Hepatocyte (in vitro differentiated cells): ENCODE measurements around the gene DRAP1. TPM values are rescaled to one million over a fixed set of nuclear protein-coding genes. Genes with fewer than 3 reads are reported as not detected.

Experiments used
- DNase-seq: peaks from one replicate; pipeline ENCODE4 v3.0.0-alpha.2; 2016; ENCODE audit warnings: low spot score
- H2AFZ ChIP-seq: fragments of 200-600 bp; sonication (generic); 2 replicates; pipeline ENCODE4 v1.6.0; 2016; ENCODE audit warnings: antibody characterized with exemption, mild to moderate bottlenecking
- H3K27ac ChIP-seq: fragments of 200-600 bp; sonication (generic); 2 replicates; pipeline ENCODE4 v1.5.1; 2016; ENCODE audit warnings: mild to moderate bottlenecking
- H3K27me3 ChIP-seq: fragments of 200-600 bp; sonication (generic); 2 replicates; pipeline ENCODE4 v1.6.1; 2016
- H3K36me3 ChIP-seq: fragments of 200-600 bp; sonication (generic); replicated peaks from 2 replicates; pipeline ENCODE4 v1.5.1; 2016; ENCODE audit warnings: low read depth; ENCODE audit not compliant: insufficient read depth
- H3K4me1 ChIP-seq: fragments of 200-600 bp; sonication (generic); 2 replicates; pipeline ENCODE4 v1.5.1; 2016; ENCODE audit warnings: mild to moderate bottlenecking, moderate library complexity; ENCODE audit not compliant: insufficient read depth
- H3K4me2 ChIP-seq: fragments of 200-600 bp; sonication (generic); 2 replicates; pipeline ENCODE4 v1.6.0; 2016
- H3K4me3 ChIP-seq: fragments of 200-600 bp; sonication (generic); 2 replicates; pipeline ENCODE4 v1.5.1; 2016; ENCODE audit warnings: mild to moderate bottlenecking
- H3K79me2 ChIP-seq: fragments of 200-600 bp; sonication (generic); 2 replicates; pipeline ENCODE4 v1.6.0; 2017; ENCODE audit warnings: mild to moderate bottlenecking
- H3K9me2 ChIP-seq: fragments of 200-600 bp; sonication (generic); replicated peaks from 2 replicates; pipeline ENCODE4 v1.6.0; 2017; ENCODE audit warnings: mild to moderate bottlenecking; ENCODE audit not compliant: insufficient read depth
- H3K9me3 ChIP-seq: fragments of 200-600 bp; sonication (generic); 2 replicates; pipeline ENCODE4 v1.5.1; 2016; ENCODE audit warnings: low read depth, mild to moderate bottlenecking
- H4K20me1 ChIP-seq: fragments of 200-600 bp; sonication (generic); 2 replicates; pipeline ENCODE4 v1.6.0; 2016; ENCODE audit warnings: mild to moderate bottlenecking; ENCODE audit not compliant: insufficient read depth, poor library complexity, severe bottlenecking
- CTCF ChIP-seq: fragments of 200-600 bp; sonication (generic); IDR thresholded peaks from 2 replicates; pipeline ENCODE4 v1.5.1; 2016; ENCODE audit warnings: antibody characterized with exemption, mild to moderate bottlenecking; ENCODE audit not compliant: poor library complexity
- EZH2 ChIP-seq: fragments of 200-600 bp; sonication (generic); IDR thresholded peaks from 2 replicates; pipeline ENCODE4 v1.6.1; 2016; ENCODE audit warnings: antibody characterized with exemption, mild to moderate bottlenecking, borderline replicate concordance
- EZH2phosphoT487 ChIP-seq: fragments of 200-600 bp; sonication (generic); IDR thresholded peaks from one replicate; pipeline ENCODE4 v1.6.1; 2018; ENCODE audit warnings: antibody characterized with exemption, mild to moderate bottlenecking, low read depth, moderate library complexity; ENCODE audit not compliant: unreplicated experiment, severe bottlenecking
- WGBS: methylation state at CpG from one replicate; pipeline ENCODE4 v1.1.6; 2016; ENCODE audit warnings: low lambda C conversion rate; ENCODE audit errors: missing lambda C conversion rate; 5-methylcytosine and 5-hydroxymethylcytosine counted together
- polyA plus RNA-seq: library from polyadenylated mRNA; unstranded; fragments of >200 nt; fragmentation: Nextera tagmentation; extraction: Ambion mirVana; gene quantifications from 2 replicates; pipeline ENCODE4 v1.2.1, GENCODE V29; 2016
- total RNA-seq: library from RNA; depleted of rRNA; stranded (reverse); fragments of >200 nt; gene quantifications from 2 replicates; pipeline ENCODE4 v1.2.3, GENCODE V29; 2014

The DRAP1 gene
- total and polyA plus RNA-seq, 2 experiments from 2014 or later: 59.1 to 158 TPM

DNA sequence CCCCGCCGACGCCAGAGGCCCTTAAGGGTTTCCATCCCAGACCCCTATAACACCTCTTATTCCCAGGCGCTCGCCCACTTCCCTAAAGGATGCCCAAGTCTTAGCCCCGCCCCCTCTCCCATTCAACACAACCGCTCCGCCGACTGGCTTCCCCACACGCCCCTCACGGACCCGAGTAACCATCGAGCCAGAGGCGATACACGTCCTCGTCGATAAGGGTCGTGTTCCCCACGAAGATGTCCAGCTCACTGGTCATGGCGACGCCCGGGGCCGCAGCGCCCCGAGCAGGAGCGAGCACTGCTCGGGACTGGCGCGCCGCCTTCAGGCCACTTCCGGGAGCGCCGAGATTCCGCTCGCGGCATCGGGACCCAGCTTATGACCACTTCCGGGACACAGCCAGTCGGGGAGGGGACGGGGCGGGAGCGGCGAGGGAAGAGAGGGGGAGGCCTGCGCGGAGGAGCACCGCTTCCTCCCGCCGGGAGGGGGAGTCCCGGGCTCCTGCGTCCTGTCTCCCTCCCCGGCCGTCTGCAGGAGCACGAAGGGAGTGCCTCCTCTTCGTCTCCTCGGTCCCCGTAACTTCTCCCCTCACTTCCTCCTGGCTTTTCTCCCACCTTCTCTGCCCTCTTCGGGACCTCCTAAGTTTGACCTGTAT is 30.9 kb upstream of the DRAP1 start, which contains the start of gene FIBP:
TSS of gene FIBP (minus strand) at position 309 of the 652 bp plus-strand sequence. CDS start at position 256, 53 bp downstream.
- under 1% methylated on average over 42 of the region's 57 CpGs for WGBS
- Histone ChIP-seq H3K9me3 (no peaks in the 10 kb centered on the region), H3K27ac (peak within 1 kb of the TSS; percentile 98), H3K9me2 (no peaks in the 10 kb centered on the region), H3K79me2 (peaks cover 32% of the 10 kb centered on the region), H3K36me3 (no peaks in the 10 kb centered on the region), H2AFZ (peak within 1 kb of the TSS; percentile 84), H3K4me2 (peak within 1 kb of the TSS; percentile 98), H3K4me1 (peaks cover 43% of the 10 kb centered on the region), H4K20me1 (no peaks in the 10 kb centered on the region), H3K27me3 (no peaks in the 10 kb centered on the region), H3K4me3 (peak within 1 kb of the TSS; percentile 86)
- peak; percentile 98 for DNase-seq
- peak; percentile 84 for TF ChIP-seq CTCF
- no peak for TF ChIP-seq EZH2
- TF ChIP-seq EZH2phosphoT487: no peak

DNA sequence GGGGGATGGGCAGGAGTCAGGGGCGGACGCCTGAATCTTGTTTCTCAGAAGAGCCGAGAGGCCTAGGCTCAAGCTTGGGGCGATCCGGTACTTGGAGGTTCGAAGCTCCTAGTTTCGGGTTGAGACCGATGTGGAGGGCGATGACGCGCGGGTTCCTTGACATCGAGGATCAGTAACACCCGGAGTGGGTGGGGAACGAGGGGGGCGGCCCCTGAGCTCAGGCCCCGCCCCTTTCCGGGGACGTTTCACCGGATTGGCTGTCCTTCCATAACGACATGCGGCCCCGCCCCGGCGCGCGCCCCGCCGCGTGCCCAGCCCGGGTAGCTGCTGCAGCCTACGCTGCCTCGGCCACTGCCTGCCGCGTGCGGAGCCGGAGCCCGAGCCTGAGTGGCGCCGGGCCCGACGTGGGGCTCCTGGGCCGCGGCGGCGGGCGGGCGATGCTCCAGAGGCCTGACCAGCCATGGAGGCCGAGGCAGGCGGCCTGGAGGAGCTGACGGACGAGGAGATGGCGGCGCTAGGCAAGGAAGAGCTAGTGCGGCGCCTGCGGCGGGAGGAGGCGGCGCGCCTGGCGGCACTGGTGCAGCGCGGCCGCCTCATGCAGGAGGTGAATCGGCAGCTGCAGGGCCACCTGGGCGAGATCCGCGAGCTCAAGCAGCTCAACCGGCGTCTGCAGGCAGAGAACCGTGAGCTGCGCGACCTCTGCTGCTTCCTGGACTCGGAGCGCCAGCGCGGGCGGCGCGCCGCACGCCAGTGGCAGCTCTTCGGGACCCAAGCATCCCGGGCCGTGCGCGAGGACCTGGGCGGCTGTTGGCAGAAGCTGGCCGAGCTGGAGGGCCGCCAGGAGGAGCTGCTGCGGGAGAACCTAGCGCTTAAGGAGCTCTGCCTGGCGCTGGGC is 28.7 kb upstream of the DRAP1 start, which contains the start of gene CCDC85B:
TSS of gene CCDC85B (plus strand) at position 350 of the 895 bp plus-strand sequence. CDS start at position 461, 111 bp downstream.
- H4K20me1 ChIP-seq: no peaks in the 10 kb centered on the region
- 1% methylated on average over 73 of the region's 94 CpGs for WGBS

More for the DNA sequence above, 28.7 kb upstream of the DRAP1 start, which contains the start of gene CCDC85B:
- Histone ChIP-seq H3K27me3 (no peaks in the 10 kb centered on the region), H3K27ac (peak within 1 kb of the TSS; percentile 98), H2AFZ (peak within 1 kb of the TSS; percentile 57), H3K79me2 (peaks cover 25% of the 10 kb centered on the region), H3K9me3 (no peaks in the 10 kb centered on the region), H3K4me3 (peak within 1 kb of the TSS; percentile 71), H3K4me1 (peaks cover 43% of the 10 kb centered on the region), H3K4me2 (peak within 1 kb of the TSS; percentile 92), H3K36me3 (no peaks in the 10 kb centered on the region), H3K9me2 (no peaks in the 10 kb centered on the region)
- TF ChIP-seq CTCF: peak; percentile 32
- no peak for TF ChIP-seq EZH2
- no peak for TF ChIP-seq EZH2phosphoT487
- DNase-seq: peak; percentile 98
